Right atrium auricular region (tissue), 2 donors: Measurements from ENCODE around the gene MLLT10. TPM values are rescaled to one million over a fixed set of nuclear protein-coding genes. Genes with fewer than 3 reads are reported as not detected.
A peak's percentile ranks its signal among the peaks of the same experiment; 100 is the strongest.

Source experiments
- DNase-seq: peaks from one replicate; pipeline ENCODE4 v3.0.0-alpha.2; 2019; ENCODE audit warnings: low spot score
- H3K27ac ChIP-seq, 2 donors: fragments of 200-600 bp; sonication (generic); 1 replicate in 1 of 2; 2 replicates in 1 of 2; pipeline ENCODE4 v1.5.1; 2016 to 2019
- H3K27me3 ChIP-seq, 2 donors: fragments of 200-600 bp; sonication (generic); one replicate each; pipeline versions ENCODE4 v1.5.1 to v1.6.0; 2017 to 2019
- H3K36me3 ChIP-seq: fragments of 200-600 bp; sonication (generic); one replicate; pipeline ENCODE4 v1.5.1; 2016
- H3K4me1 ChIP-seq, 2 donors: fragments of 200-600 bp; sonication (generic); one replicate each; pipeline versions ENCODE4 v1.5.1 to v1.6.0; 2017 to 2019
- H3K4me3 ChIP-seq, 2 donors: fragments of 200-600 bp; sonication (generic); 1 replicate in 1 of 2; 2 replicates in 1 of 2; pipeline ENCODE4 v1.5.1; 2017 to 2019; ENCODE audit warnings: mild to moderate bottlenecking in 1 of 2, moderate library complexity in 1 of 2
- H3K9me3 ChIP-seq, 2 donors: fragments of 200-600 bp; sonication (generic); one replicate each; pipeline ENCODE4 v1.5.1; 2019
- total RNA-seq, 2 donors: library from RNA; depleted of rRNA; stranded (reverse); fragments of >200 nt; gene quantifications; one replicate each; pipeline ENCODE4 v1.1.0, GENCODE V29; 2016
- TF ChIP-seq, protein P1 (sequence below), 2 donors: fragments of 200-600 bp; sonication (generic); IDR thresholded peaks; one replicate each; pipeline ENCODE4 v1.5.1; 2019; ENCODE audit warnings: antibody characterized with exemption in 2 of 2

The MLLT10 gene
- 10 to 100 TPM; 18.8 to 27.2 TPM for total RNA-seq

DNA sequence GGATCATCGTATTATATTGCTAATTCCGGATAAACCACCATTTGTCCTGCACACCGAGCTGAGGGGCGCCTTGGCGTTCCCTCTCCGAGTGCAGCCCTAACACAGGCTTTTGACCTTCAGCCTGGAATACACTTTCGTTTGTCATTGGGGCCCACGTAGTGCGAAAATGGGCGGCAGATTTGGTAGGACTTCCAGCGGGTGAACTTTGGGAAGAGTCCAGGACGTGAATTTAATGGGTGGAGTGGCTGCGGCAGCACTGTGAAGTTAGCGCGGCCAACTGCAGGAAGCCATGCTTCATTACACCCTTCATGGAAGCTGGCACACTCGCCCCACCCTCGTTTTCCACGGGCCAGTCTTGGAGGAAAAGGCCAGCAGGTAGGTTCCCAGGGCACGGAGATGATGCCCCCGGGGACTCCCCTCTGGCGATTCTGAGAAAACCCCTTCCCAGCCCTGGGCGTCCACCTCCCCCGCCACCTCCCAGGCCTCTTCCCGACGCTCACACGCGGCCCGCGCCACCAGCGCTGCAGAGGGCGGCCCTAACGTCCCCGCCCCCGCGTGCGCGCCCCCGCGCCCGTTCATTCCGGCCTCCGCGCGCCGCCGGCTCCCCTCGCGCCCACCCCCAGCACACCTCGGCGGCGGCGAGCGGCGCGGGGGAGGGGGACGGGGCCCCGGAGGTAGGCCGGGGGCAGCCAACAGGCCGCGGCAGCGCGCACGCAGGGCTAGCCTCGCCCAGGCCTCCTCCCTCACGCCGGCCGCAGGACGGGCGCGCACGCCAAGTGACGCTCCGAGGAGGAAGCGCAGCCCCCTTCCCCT is at the start of gene MLLT10:
Gene MLLT10 (plus strand): TSS at position 766 of the 813 bp plus-strand sequence. CDS start 413 bp downstream, outside the sequence.
- Histone ChIP-seq H3K36me3 (peaks cover 17% of the 10 kb centered on the region), H3K27ac (peak within 1 kb of the TSS; percentile 97 to 98), H3K27me3 (no peaks in the 10 kb centered on the region), H3K4me1 (peaks cover 0 to 34% of the 10 kb centered on the region in 2 donors), H3K4me3 (peak within 1 kb of the TSS; percentile 90 to 95), H3K9me3 (no peaks in the 10 kb centered on the region)
- peak; percentile 90 for DNase-seq
- TF ChIP-seq, protein P1, sequence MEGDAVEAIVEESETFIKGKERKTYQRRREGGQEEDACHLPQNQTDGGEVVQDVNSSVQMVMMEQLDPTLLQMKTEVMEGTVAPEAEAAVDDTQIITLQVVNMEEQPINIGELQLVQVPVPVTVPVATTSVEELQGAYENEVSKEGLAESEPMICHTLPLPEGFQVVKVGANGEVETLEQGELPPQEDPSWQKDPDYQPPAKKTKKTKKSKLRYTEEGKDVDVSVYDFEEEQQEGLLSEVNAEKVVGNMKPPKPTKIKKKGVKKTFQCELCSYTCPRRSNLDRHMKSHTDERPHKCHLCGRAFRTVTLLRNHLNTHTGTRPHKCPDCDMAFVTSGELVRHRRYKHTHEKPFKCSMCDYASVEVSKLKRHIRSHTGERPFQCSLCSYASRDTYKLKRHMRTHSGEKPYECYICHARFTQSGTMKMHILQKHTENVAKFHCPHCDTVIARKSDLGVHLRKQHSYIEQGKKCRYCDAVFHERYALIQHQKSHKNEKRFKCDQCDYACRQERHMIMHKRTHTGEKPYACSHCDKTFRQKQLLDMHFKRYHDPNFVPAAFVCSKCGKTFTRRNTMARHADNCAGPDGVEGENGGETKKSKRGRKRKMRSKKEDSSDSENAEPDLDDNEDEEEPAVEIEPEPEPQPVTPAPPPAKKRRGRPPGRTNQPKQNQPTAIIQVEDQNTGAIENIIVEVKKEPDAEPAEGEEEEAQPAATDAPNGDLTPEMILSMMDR (IDR thresholded peaks at IDR 0.05), result peak in 1 of 2 donors; percentile 42

DNA sequence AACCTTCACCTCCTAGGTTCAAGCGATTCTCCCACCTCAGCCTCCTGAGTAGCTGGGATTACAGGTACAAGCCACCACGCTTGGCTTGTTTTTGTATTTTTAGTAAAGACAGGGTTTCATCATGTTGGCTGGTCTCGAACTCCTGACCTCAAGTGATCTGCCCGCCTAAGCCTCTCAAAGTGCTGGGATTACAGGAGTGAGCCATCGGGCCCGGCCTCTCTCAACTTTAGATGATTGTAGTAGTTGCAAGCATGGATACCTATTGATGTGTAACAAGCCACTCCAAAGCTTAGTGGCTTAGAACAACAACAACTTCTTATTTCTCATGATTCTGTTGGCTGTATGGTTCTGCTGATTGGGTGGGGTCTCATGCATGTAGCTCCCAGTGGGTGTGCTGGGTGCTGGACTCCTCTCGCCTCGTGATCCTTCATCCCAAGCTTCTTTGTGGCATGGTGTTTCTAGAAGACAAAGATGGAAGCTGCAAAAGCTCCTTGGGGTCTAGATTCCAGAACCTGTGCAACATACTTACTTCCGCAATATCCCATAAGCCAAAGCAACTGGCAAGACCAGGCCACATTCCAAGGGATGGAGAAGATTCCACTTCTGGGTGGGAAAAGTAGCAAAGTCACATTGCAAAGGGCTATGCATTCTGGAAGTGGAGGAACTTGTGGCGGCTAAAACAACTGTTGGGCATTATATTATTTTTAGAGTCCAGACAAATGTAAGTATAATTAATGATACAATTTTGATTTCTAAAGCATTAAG is 46.4 kb upstream of the MLLT10 start:
- Histone ChIP-seq H3K9me3 (no peaks in the 10 kb centered on the region), H3K36me3 (no peaks in the 10 kb centered on the region), H3K4me3 (no peak overlapping the region), H3K4me1 (no peaks in the 10 kb centered on the region), H3K27me3 (no peaks in the 10 kb centered on the region), H3K27ac (no peak overlapping the region)
- DNase-seq, result no peak
- TF ChIP-seq, protein P1 (IDR thresholded peaks at IDR 0.05), result no peak

DNA sequence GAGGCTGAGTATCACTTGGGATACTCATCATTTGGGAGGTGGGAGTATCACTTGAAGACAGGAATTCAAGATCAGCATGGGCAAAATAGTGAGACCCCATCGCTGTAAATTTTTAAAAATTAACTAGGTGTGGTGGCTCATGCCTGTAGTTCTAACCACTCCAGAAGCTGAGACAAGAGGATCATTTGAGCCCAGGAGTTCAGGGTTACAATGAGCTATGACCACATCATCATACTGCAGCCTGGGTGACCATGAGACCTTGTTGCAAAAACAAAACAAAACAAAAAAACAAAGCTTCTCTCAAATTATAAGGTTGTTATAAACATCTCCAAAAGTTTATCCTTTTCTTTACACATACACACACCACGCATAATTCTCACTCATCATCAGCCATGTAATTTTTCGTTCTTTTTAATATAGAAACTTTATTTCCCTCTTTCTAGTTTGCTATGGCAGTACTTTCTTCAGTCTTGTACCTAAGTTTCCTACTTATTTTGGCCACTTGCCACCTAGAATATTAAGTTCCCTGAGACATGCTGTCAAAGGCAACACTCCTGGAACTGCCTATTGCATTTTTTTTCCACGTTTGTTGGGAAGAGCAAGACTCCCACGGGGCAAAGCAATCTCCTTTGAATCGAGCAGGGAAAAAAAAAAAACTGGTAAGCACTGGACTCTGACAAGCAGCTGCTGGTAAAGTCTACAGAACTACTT is 45.6 kb upstream of the MLLT10 start:
- Histone ChIP-seq H3K27ac (no peak overlapping the region), H3K27me3 (no peaks in the 10 kb centered on the region), H3K4me1 (no peaks in the 10 kb centered on the region), H3K36me3 (no peaks in the 10 kb centered on the region), H3K9me3 (no peaks in the 10 kb centered on the region), H3K4me3 (no peak overlapping the region)
- TF ChIP-seq, protein P1 (IDR thresholded peaks at IDR 0.05), result no peak
- no peak for DNase-seq

DNA sequence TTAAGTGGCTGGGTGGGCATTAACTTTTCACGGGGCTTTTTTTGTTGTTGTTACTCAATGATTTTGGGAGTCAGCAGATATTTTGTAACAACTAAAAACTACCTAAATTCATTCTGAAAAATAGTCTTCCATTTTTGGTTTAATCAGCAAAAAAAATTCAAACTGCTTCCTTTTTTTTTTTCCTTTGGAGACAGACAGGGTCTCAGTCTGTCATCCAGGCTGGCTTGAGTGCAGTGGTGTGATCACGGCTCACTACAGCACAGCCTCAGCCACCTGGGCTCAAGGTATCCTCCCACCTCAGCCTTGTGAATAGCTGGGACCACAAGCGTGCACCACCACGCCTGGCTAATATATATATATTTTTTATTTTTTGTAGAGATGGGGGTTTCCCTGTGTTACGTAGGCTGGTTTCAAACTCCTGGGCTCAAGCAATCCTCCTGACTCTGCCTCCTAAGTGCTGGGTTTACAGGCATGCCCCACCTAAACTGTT is 45.0 kb upstream of the MLLT10 start:
- H3K9me3 ChIP-seq, result no peaks in the 10 kb centered on the region
- no peaks in the 10 kb centered on the region for H3K36me3 ChIP-seq
- H3K27me3 ChIP-seq, result no peaks in the 10 kb centered on the region
- TF ChIP-seq, protein P1 (IDR thresholded peaks at IDR 0.05), result no peak
- peaks cover 0 to 3% of the 10 kb centered on the region in 2 donors for H3K4me1 ChIP-seq
- H3K27ac ChIP-seq, result no peak overlapping the region
- H3K4me3 ChIP-seq, result no peak overlapping the region
- DNase-seq, result no peak

DNA sequence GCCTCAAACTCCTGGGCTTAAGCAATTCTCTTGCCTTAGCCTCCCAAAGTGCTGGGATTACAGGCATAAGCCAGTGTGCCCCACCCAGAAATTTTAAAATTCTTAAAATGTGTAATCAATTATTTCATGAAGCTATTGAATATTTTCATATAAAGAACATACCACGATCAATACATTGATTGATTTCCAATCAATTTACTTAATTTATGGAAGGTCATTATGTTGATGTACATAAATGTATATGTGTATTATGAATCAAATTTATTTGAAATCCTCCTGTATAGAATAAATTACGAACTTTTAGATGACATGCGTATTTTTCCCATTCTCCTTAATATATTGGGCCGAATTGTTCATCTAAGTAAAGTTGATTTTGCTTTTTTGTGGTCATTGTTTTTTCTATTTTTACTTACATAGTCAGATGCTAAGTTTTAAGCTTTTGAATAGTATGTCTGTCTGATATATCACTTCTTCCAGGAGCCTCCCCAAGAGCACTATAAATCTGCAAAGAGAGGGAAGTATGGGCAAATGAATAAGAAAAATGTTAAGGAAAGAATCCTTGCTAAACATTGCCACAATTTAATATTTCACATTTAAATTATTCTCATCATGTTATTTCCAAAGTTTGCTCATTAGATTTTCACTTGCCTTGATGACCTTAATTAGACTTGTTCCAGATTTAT is 43.9 kb upstream of the MLLT10 start:
- no peak overlapping the region for H3K27ac ChIP-seq
- no peaks in the 10 kb centered on the region for H3K27me3 ChIP-seq
- H3K4me1 ChIP-seq, result peaks cover 0 to 13% of the 10 kb centered on the region in 2 donors
- H3K4me3 ChIP-seq, result no peak overlapping the region
- DNase-seq, result no peak
- H3K9me3 ChIP-seq, result no peaks in the 10 kb centered on the region
- TF ChIP-seq, protein P1 (IDR thresholded peaks at IDR 0.05), result no peak
- H3K36me3 ChIP-seq, result no peaks in the 10 kb centered on the region
